Lung (tissue), 12 donors: ENCODE data around the gene ARMC10. TPM values are rescaled to one million over a fixed set of nuclear protein-coding genes. Genes with fewer than 3 reads are reported as not detected.
"Not testable (repeated sequence)": the region's sequence is repeated elsewhere in the genome, so short reads cannot be mapped to it uniquely, and the experiment has no call there.

Experiments used
- ATAC-seq: fragments of 200-7000 bp; cut with Tn5 transposase; one replicate; pipeline ENCODE4 v1.9.1; 2020; ENCODE audit warnings: moderate number of reproducible peaks; ENCODE audit not compliant: insufficient read depth, low FRiP score
- DNase-seq, 3 donors: peaks; one replicate each; pipeline ENCODE4 v3.0.0-alpha.2; 2013 to 2017
- H3K27ac ChIP-seq, 2 donors: one replicate each; pipeline ENCODE4 v1.5.1; 2013; ENCODE audit warnings: mild to moderate bottlenecking in 2 of 2, moderate library complexity in 2 of 2, control low read depth in 1 of 2, inconsistent platforms in 1 of 2, low read depth in 1 of 2, low read length in 1 of 2
- H3K27me3 ChIP-seq, 3 donors: one replicate each; pipeline ENCODE4 v1.5.1; 2013; ENCODE audit warnings: low read length in 2 of 3; ENCODE audit not compliant: control insufficient read depth in 3 of 3, insufficient read depth in 3 of 3
- H3K36me3 ChIP-seq, 4 donors: one replicate each; pipeline ENCODE4 v1.5.1; 2013; ENCODE audit warnings: low read length in 4 of 4, mild to moderate bottlenecking in 1 of 4, moderate library complexity in 1 of 4; ENCODE audit not compliant: control insufficient read depth in 4 of 4, insufficient read depth in 4 of 4
- H3K4me1 ChIP-seq, 5 donors: one replicate each; pipeline ENCODE4 v1.5.1; 2013; ENCODE audit warnings: low read length in 5 of 5, mild to moderate bottlenecking in 2 of 5, moderate library complexity in 1 of 5; ENCODE audit not compliant: control insufficient read depth in 5 of 5, insufficient read depth in 5 of 5
- H3K4me3 ChIP-seq: one replicate; pipeline ENCODE4 v1.5.1; 2013; ENCODE audit warnings: mild to moderate bottlenecking, control low read depth, moderate library complexity
- H3K9ac ChIP-seq, 2 donors: one replicate each; pipeline ENCODE4 v1.5.1; 2013; ENCODE audit warnings: low read length in 2 of 2, control low read depth in 1 of 2; ENCODE audit not compliant: insufficient read depth in 1 of 2
- H3K9me3 ChIP-seq, 4 donors: one replicate each; pipeline ENCODE4 v1.5.1; 2013; ENCODE audit warnings: low read length in 3 of 4, mild to moderate bottlenecking in 1 of 4, moderate library complexity in 1 of 4; ENCODE audit not compliant: control insufficient read depth in 4 of 4, insufficient read depth in 3 of 4
- CTCF ChIP-seq: IDR thresholded peaks from 2 replicates; pipeline ENCODE4 v1.5.1; 2012; ENCODE audit warnings: mild to moderate bottlenecking; ENCODE audit errors: control extremely low read depth, extremely low read depth
- WGBS, 2 donors: extraction: QIAGEN DNeasy Blood & Tissue Kit; methylation state at CpG; one replicate each; pipeline ENCODE4 v1.1.7; 2013; 5-methylcytosine and 5-hydroxymethylcytosine counted together
- polyA plus RNA-seq, 2 donors: library from polyadenylated mRNA; stranded (reverse); fragments of 200-250 nt; gene quantifications; one replicate each; pipeline ENCODE4 v1.2.1, GENCODE V29; 2013
- total RNA-seq, 2 donors: library from RNA; depleted of rRNA in 1 of 2; stranded (reverse); fragments of >200 nt in 1 of 2; gene quantifications; one replicate each; pipeline ENCODE4 v1.2.1, GENCODE V29; 2014 to 2021
- donor health status: control.
- donor health status: control.
- donor health status: Bipolar disorder and iron deficiency.
- donor health status: healthy.
- donor health status: DM: yes; HTN: yes; CAD: no.

Gene ARMC10
- total and polyA plus RNA-seq, 4 donors: 22.2 to 39.4 (median 28.3) TPM

- Histone ChIP-seq H3K36me3 (peaks cover 7 to 17% (median 11%) of the 10 kb centered on the region in 4 donors), H3K4me3 (no peak overlapping the region), H3K27me3 (no peaks in the 10 kb centered on the region), H3K4me1 (no peaks in the 10 kb centered on the region), H3K9ac (no peak overlapping the region), H3K9me3 (peaks cover 0 to 1% (median 0%) of the 10 kb centered on the region in 4 donors), H3K27ac (no peak overlapping the region)
- 54 to 59% methylated on average over 1 of the region's 1 CpG for WGBS, 2 donors
- no peak for TF ChIP-seq CTCF
- no peak for ATAC-seq
- no peak for DNase-seq
Measured at GRCh38 chr7:103093429-103093828, 18.5 kb downstream of the ARMC10 start.

- 48 to 61% methylated on average over 3 of the region's 3 CpGs for WGBS, 2 donors
- H3K27me3 ChIP-seq: no peaks in the 10 kb centered on the region
Measured at GRCh38 chr7:103094102-103094501, 19.2 kb downstream of the ARMC10 start.

GRCh38 chr7:103095558-103095957 lies 20.6 kb downstream of the ARMC10 start:
- not testable (repeated sequence) for H3K27ac ChIP-seq, H3K4me3 ChIP-seq, H3K4me1 ChIP-seq, H3K9me3 ChIP-seq, H3K9ac ChIP-seq, H3K27me3 ChIP-seq, ATAC-seq, DNase-seq
- H3K36me3 ChIP-seq: peaks cover 5 to 11% (median 8%) of the 10 kb centered on the region in 4 donors
- WGBS, 2 donors: 100% methylated on average over 2 of the region's 2 CpGs

More at GRCh38 chr7:103094102-103094501, 19.2 kb downstream of the ARMC10 start:
- H3K9me3 ChIP-seq: peaks cover 0 to 1% (median 0%) of the 10 kb centered on the region in 4 donors
- peaks cover 7 to 11% (median 9%) of the 10 kb centered on the region in 4 donors for H3K36me3 ChIP-seq
- DNase-seq (peak in 1 of 3 donors; percentile 17), ATAC-seq (no peak)
- no peak overlapping the region for H3K27ac ChIP-seq
- H3K4me1 ChIP-seq: no peaks in the 10 kb centered on the region
- no peak for TF ChIP-seq CTCF
- no peak overlapping the region for H3K4me3 ChIP-seq
- H3K9ac ChIP-seq: no peak overlapping the region

- ATAC-seq (no peak), DNase-seq (no peak)
- no peak overlapping the region for H3K4me3 ChIP-seq
- TF ChIP-seq CTCF: no peak
- H3K36me3 ChIP-seq: peaks cover 5 to 14% (median 9%) of the 10 kb centered on the region in 4 donors
- 94 to 100% methylated on average over 2 of the region's 2 CpGs for WGBS, 2 donors
- no peak overlapping the region for H3K9ac ChIP-seq
- no peaks in the 10 kb centered on the region for H3K27me3 ChIP-seq
- H3K4me1 ChIP-seq: no peaks in the 10 kb centered on the region
- H3K9me3 ChIP-seq: no peaks in the 10 kb centered on the region
- no peak overlapping the region for H3K27ac ChIP-seq
Measured at GRCh38 chr7:103097041-103097440, 22.1 kb downstream of the ARMC10 start.
